HEK293 (cell line): ENCODE data around the gene RIPOR1.

Experiments
- CTCF ChIA-PET: fragments of 350-600 bp; formaldehyde crosslinking; extraction: SDS; loops from one replicate; lab custom pipeline; 2021; ENCODE audit warnings: antibody characterized with exemption; lab: Yijun Ruan, JAX
- POLR2A ChIA-PET: fragments of 300-600 bp; formaldehyde crosslinking; extraction: SDS; loops from one replicate; lab custom pipeline; 2020; ENCODE audit warnings: antibody characterized with exemption, inconsistent platforms; lab: Yijun Ruan, JAX
- H3K27ac ChIP-seq: fragments of 200-500 bp; sonication (Bioruptor generic); 2 replicates; pipeline ENCODE4 v1.5.1; 2014; ENCODE audit warnings: low read depth, low read length, control low read depth, inconsistent platforms; ENCODE audit errors: extremely low read depth
- H3K36me3 ChIP-seq, 2 experiments: fragments of 200-500 bp in 1 of 2; sonication (Bioruptor generic) in 1 of 2; 1 replicate in 1 of 2; 2 replicates in 1 of 2; pipeline ENCODE4 v1.5.1; 2014 to 2017; ENCODE audit warnings: inconsistent platforms in 2 of 2, low read length in 2 of 2; ENCODE audit not compliant: control insufficient read depth in 2 of 2, insufficient read depth in 1 of 2
- H3K4me1 ChIP-seq: fragments of 200-500 bp; sonication (Bioruptor generic); 2 replicates; pipeline ENCODE4 v1.5.1; 2014; ENCODE audit warnings: mild to moderate bottlenecking, low read length, inconsistent platforms; ENCODE audit not compliant: control insufficient read depth, insufficient read depth
- H3K4me3 ChIP-seq: 2 replicates; pipeline ENCODE4 v1.5.1; 2011; ENCODE audit warnings: low read depth, mild to moderate bottlenecking, control low read depth, low read length, moderate library complexity
- H3K9me3 ChIP-seq: fragments of 200-500 bp; sonication (Bioruptor generic); 2 replicates; pipeline ENCODE4 v1.5.1; 2014; ENCODE audit warnings: low read depth, low read length, inconsistent platforms; ENCODE audit not compliant: control insufficient read depth, insufficient read depth
- EGR2 ChIP-seq: fragments of 450-650 bp; formaldehyde crosslinking; IDR thresholded peaks from 2 replicates; pipeline ENCODE4 v1.5.1; 2016; ENCODE audit warnings: low read depth, missing biosample characterization, missing genetic modification characterization
- KLF10 ChIP-seq: fragments of 450-650 bp; IDR thresholded peaks from 2 replicates; pipeline ENCODE4 v1.5.1; 2018; ENCODE audit warnings: missing biosample characterization, mild to moderate bottlenecking, missing genetic modification characterization
- OVOL3 ChIP-seq: fragments of 450-650 bp; formaldehyde crosslinking; IDR thresholded peaks from 2 replicates; pipeline ENCODE4 v1.5.1; 2016; ENCODE audit warnings: missing biosample characterization, missing genetic modification characterization
- SALL2 ChIP-seq: fragments of 450-650 bp; formaldehyde crosslinking; IDR thresholded peaks from 2 replicates; pipeline ENCODE4 v1.5.0; 2017; ENCODE audit warnings: missing biosample characterization, mild to moderate bottlenecking, missing genetic modification characterization, borderline replicate concordance
- ZFP3 ChIP-seq: fragments of 450-650 bp; formaldehyde crosslinking; IDR thresholded peaks from 2 replicates; pipeline ENCODE4 v1.5.1; 2016; ENCODE audit warnings: low read depth, missing biosample characterization, missing genetic modification characterization
- ZNF146 ChIP-seq: fragments of 450-650 bp; formaldehyde crosslinking; IDR thresholded peaks from 2 replicates; pipeline ENCODE4 v1.5.1; 2016; ENCODE audit warnings: missing biosample characterization, missing genetic modification characterization
- ZNF155 ChIP-seq: fragments of 450-650 bp; formaldehyde crosslinking; IDR thresholded peaks from 2 replicates; pipeline ENCODE4 v1.5.1; 2016; ENCODE audit warnings: missing biosample characterization, missing genetic modification characterization
- ZNF248 ChIP-seq: fragments of 450-650 bp; formaldehyde crosslinking; IDR thresholded peaks from 2 replicates; pipeline ENCODE4 v1.5.1; 2017; ENCODE audit warnings: missing biosample characterization, missing genetic modification characterization
- ZNF311 ChIP-seq: fragments of 450-650 bp; formaldehyde crosslinking; IDR thresholded peaks from 2 replicates; pipeline ENCODE4 v1.5.1; 2017; ENCODE audit warnings: missing biosample characterization, missing genetic modification characterization, borderline replicate concordance
- ZNF335 ChIP-seq: fragments of 450-650 bp; formaldehyde crosslinking; conservative IDR thresholded peaks from 2 replicates; pipeline ENCODE4 v1.5.1; 2016; ENCODE audit warnings: missing biosample characterization, missing genetic modification characterization
- ZNF626 ChIP-seq: fragments of 450-650 bp; sonication (Bioruptor Pico); formaldehyde crosslinking; IDR thresholded peaks from 2 replicates; pipeline ENCODE4 v1.5.1; 2018; ENCODE audit warnings: missing biosample characterization, missing genetic modification characterization, inconsistent platforms
- TF ChIP-seq, protein P1 (sequence below): fragments of 450-650 bp; formaldehyde crosslinking; IDR thresholded peaks from 2 replicates; pipeline ENCODE4 v1.5.1; 2016; ENCODE audit warnings: missing biosample characterization, missing genetic modification characterization, borderline replicate concordance
- TF ChIP-seq, protein P2 (sequence below): fragments of 450-650 bp; formaldehyde crosslinking; IDR thresholded peaks from 2 replicates; pipeline ENCODE4 v1.5.1; 2016; ENCODE audit warnings: missing biosample characterization, missing genetic modification characterization
- TF ChIP-seq, protein P3 (sequence below): fragments of 450-650 bp; formaldehyde crosslinking; IDR thresholded peaks from 2 replicates; pipeline ENCODE4 v1.5.1; 2016; ENCODE audit warnings: missing biosample characterization, missing genetic modification characterization
- TF ChIP-seq, protein P4 (sequence below): fragments of 450-650 bp; formaldehyde crosslinking; IDR thresholded peaks from 2 replicates; pipeline ENCODE4 v1.5.1; 2016; ENCODE audit warnings: missing biosample characterization, missing genetic modification characterization

RIPOR1 gene

DNA sequence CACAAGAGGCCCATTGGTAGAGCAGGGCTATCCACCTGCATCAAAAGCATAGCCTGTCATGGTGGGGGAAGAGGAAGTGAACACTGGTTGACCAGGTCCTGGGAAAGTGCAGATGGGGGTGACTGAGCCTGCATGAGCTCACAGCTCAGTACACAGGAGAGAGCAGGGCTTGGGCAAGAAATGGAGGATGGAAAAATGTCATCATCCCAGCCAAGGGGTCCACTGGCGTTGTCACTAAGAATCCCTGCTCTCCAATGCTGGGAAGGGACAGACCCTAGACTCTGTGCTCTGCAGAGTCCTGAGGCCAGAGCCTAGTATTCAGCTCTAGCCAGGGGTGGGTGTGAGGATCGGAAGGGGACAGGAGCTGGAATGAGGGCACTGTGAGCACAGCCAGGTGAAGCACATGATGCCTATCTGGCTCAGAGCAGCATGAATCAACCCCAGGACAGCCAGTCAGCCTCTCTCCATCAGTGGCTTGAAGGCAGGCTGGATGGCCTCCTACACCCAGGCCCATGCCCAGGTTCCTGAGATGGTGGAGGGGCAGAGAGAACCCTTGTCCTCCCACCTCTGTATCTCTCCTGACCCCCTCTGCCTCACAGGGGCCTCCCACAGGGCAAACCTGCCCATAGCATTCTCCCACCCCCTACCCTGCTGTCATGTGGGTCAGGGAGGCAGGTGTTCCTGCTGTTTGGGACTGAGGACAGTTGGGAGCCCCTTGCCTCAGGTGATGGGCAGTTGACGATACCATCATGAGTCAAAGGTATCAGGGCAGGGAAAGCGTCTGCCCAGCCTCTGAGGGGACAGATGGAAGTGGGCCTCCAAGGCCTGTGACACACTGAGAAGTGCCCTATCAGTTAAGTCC lies 19.9 kb downstream of the RIPOR1 start:
- ChIA-PET POLR2A (no interaction called here), CTCF (interaction anchor here (0.5 to 5.5 kb wide), 11 partner anchors 8 to 119 kb away, joined by 3 to 119 read pairs (median 10); partner anchors contain the start of genes C16orf86, CARMIL2, CTCF and ENKD1)
- TF ChIP-seq ZNF248 (tag by site-specific recombination) (no peak), ZNF335 (tag by site-specific recombination) (no peak), SALL2 (tag by site-specific recombination) (no peak)
- TF ChIP-seq, protein P1, sequence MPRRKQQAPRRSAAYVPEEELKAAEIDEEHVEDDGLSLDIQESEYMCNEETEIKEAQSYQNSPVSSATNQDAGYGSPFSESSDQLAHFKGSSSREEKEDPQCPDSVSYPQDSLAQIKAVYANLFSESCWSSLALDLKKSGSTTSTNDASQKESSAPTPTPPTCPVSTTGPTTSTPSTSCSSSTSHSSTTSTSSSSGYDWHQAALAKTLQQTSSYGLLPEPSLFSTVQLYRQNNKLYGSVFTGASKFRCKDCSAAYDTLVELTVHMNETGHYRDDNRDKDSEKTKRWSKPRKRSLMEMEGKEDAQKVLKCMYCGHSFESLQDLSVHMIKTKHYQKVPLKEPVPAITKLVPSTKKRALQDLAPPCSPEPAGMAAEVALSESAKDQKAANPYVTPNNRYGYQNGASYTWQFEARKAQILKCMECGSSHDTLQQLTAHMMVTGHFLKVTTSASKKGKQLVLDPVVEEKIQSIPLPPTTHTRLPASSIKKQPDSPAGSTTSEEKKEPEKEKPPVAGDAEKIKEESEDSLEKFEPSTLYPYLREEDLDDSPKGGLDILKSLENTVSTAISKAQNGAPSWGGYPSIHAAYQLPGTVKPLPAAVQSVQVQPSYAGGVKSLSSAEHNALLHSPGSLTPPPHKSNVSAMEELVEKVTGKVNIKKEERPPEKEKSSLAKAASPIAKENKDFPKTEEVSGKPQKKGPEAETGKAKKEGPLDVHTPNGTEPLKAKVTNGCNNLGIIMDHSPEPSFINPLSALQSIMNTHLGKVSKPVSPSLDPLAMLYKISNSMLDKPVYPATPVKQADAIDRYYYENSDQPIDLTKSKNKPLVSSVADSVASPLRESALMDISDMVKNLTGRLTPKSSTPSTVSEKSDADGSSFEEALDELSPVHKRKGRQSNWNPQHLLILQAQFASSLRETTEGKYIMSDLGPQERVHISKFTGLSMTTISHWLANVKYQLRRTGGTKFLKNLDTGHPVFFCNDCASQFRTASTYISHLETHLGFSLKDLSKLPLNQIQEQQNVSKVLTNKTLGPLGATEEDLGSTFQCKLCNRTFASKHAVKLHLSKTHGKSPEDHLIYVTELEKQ (tag by site-specific recombination) = no peak
- TF ChIP-seq, protein P2, sequence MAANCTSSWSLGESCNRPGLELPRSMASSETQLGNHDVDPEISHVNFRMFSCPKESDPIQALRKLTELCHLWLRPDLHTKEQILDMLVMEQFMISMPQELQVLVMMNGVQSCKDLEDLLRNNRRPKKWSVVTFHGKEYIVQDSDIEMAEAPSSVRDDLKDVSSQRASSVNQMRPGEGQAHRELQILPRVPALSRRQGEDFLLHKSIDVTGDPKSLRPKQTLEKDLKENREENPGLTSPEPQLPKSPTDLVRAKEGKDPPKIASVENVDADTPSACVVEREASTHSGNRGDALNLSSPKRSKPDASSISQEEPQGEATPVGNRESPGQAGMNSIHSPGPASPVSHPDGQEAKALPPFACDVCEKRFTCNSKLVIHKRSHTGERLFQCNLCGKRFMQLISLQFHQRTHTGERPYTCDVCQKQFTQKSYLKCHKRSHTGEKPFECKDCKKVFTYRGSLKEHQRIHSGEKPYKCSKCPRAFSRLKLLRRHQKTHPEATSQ = no peak
- TF ChIP-seq, protein P3, sequence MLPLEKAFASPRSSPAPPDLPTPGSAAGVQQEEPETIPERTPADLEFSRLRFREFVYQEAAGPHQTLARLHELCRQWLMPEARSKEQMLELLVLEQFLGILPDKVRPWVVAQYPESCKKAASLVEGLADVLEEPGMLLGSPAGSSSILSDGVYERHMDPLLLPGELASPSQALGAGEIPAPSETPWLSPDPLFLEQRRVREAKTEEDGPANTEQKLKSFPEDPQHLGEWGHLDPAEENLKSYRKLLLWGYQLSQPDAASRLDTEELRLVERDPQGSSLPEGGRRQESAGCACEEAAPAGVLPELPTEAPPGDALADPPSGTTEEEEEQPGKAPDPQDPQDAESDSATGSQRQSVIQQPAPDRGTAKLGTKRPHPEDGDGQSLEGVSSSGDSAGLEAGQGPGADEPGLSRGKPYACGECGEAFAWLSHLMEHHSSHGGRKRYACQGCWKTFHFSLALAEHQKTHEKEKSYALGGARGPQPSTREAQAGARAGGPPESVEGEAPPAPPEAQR = no peak
- H3K9me3 ChIP-seq = no peaks in the 10 kb centered on the region
- 0 out of 2 replicates have a peak, but pooled peaks cover 2% of the 10 kb centered on the region for H3K4me1 ChIP-seq
- peaks cover 0 to 42% of the 10 kb centered on the region in 2 experiments; a peak in 1 of 3 replicates for H3K36me3 ChIP-seq
- no peak overlapping the region for H3K27ac ChIP-seq
- no peak overlapping the region for H3K4me3 ChIP-seq

DNA sequence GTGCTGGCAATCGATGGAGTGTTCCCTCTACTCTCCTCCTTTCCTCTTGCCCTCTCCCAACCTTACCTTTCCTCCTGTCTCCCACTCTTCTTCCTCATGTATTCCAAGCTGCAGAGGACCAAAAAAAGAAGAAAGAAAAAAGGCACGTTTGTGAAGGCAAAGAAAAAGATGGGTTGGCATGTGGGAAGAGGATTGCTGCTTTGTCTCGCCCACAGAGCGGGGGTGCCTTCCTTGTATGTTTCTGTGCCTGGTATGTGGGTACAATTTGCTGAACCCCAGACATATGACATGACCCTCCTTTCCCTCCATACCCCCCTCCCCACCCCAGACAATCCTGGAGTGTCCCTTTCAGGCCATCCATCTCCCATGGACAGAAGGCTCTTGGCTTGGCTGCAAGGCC lies 20.6 kb downstream of the RIPOR1 start:
- Histone ChIP-seq H3K4me1 (0 out of 2 replicates have a peak, but pooled peaks cover 2% of the 10 kb centered on the region), H3K27ac (no peak overlapping the region), H3K4me3 (no peak overlapping the region)

More for the DNA sequence above, 20.6 kb downstream of the RIPOR1 start:
- Histone ChIP-seq H3K36me3 (peaks cover 0 to 35% of the 10 kb centered on the region in 2 experiments; a peak in 1 of 3 replicates), H3K9me3 (no peaks in the 10 kb centered on the region)
- TF ChIP-seq ZNF155 (no peak), ZNF146 (tag by site-specific recombination) (no peak), EGR2 (no peak), ZNF626 (tag by site-specific recombination) (no peak), ZFP3 (tag by site-specific recombination) (no peak), ZNF311 (no peak), OVOL3 (tag by site-specific recombination) (no peak), ZNF248 (tag by site-specific recombination) (no peak), KLF10 (tag by site-specific recombination) (no peak)
- TF ChIP-seq, protein P4, sequence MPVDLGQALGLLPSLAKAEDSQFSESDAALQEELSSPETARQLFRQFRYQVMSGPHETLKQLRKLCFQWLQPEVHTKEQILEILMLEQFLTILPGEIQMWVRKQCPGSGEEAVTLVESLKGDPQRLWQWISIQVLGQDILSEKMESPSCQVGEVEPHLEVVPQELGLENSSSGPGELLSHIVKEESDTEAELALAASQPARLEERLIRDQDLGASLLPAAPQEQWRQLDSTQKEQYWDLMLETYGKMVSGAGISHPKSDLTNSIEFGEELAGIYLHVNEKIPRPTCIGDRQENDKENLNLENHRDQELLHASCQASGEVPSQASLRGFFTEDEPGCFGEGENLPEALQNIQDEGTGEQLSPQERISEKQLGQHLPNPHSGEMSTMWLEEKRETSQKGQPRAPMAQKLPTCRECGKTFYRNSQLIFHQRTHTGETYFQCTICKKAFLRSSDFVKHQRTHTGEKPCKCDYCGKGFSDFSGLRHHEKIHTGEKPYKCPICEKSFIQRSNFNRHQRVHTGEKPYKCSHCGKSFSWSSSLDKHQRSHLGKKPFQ (tag by site-specific recombination) = no peak
- ChIA-PET CTCF (interaction anchor here (0.6 to 2.3 kb wide), 4 partner anchors 28 to 292 kb away, joined by 3 to 10 read pairs (median 3); no protein-coding TSS in a partner anchor), POLR2A (no interaction called here)
